GM18499 (cell line): ENCODE data around the gene TWIST1.

Experiments
- ATAC-seq: cut with Tn5 transposase; IDR thresholded peaks from one replicate; pipeline ENCODE4 v1.9.1; 2021; ENCODE audit warnings: moderate number of reproducible peaks; ENCODE audit not compliant: insufficient read depth, unreplicated experiment

The TWIST1 gene

DNA sequence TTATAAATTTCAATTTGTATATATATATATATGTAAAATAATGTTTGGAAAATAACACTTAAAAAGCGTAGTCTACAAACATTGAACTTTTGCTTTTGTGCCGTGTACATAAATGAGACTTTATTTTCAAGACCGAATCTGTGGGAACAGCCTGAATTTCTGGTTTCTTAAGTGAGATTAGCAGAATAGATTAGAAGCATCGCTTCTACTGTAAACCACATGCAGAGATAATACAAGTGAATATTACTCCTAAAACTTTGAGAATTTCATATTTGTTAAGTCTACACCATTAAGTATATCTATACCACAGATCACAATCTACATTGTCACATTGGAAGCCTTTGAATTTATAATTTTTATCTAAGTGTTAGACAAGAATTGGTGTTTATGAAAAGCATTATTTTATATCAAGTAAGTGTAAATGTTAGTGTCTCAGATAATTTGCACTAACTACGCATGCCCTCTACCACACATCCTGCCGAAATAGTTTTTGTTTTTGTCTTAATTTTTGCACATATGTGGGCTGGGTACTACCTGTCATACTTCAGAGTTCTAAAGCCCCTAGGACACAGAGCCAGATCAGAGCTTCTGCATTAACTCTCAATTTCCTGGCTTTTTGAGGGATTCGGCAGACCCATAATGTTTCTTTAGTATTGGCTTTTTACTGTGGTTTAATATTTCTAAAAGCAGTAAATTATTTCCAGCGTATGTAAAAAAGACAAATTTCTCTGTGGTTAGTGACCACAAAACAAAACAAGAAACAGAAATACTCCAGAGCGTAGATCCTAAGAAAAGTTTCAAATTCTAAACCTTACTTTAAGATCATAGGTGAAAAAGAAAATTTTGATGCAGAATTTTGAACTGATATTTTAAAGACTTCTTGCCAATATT is 20.0 kb downstream of the TWIST1 start:
- ATAC-seq: no peak

- no peak for ATAC-seq
Observed at GRCh38 chr7:19095353-19095860, 22.0 kb downstream of the TWIST1 start.

DNA sequence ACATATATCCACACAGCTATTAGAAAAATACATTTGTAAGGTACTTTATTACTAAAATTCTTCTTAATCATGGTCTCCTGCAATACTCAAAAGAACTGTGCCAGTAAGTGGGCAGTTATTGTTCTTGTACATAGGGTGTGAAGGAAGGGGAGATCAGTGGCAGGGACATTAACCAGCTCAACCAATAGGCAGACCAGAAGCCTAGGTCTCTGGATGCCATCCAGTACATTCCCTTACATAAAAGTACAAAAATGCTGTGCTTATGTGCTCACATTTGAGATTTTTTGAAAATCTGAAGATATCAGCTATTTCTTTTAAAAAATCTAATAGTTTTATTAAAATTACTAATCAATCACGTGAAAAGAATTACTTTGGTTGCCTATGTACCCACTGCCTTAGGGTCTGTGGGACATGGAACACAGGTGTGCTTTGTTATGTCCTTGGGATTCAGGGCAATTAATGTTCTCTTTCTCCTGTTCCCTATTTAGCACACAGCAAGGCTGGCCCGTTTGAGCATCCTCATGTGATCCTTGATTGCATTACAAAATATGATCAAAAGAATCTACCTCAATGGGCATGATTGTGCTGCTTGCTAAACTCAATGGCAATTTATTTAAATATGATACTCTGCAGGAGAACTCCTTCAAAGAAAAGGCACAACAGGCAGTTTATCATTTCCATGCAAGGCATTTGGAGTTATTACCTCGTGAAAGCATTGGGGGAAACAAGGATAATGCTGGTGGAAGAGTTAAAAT is 22.7 kb downstream of the TWIST1 start:
- ATAC-seq: no peak

DNA sequence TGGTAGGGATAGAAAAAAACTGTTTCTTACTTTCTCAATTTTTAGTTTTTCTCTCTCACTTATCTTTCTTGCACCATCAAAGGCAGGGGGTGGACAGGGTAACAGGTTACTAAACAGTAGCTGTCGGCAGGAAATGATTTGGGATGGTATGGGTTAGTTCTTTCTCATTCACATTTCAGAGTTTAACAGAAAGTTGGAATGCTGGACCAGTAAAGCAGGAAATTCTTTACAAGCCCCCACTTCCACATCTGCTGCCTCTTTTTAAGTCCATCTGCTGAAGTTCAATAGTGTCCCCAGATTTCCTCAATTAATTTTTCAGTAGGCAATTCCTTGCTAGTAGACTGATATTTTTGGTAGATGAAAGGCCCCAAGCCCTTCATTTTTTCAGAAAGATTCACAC is 23.3 kb downstream of the TWIST1 start:
- no peak for ATAC-seq

GRCh38 chr7:19091550-19092200 is 25.8 kb downstream of the TWIST1 start:
- no peak for ATAC-seq

- no peak for ATAC-seq
Observed at GRCh38 chr7:19090526-19090925, 26.9 kb downstream of the TWIST1 start.

DNA sequence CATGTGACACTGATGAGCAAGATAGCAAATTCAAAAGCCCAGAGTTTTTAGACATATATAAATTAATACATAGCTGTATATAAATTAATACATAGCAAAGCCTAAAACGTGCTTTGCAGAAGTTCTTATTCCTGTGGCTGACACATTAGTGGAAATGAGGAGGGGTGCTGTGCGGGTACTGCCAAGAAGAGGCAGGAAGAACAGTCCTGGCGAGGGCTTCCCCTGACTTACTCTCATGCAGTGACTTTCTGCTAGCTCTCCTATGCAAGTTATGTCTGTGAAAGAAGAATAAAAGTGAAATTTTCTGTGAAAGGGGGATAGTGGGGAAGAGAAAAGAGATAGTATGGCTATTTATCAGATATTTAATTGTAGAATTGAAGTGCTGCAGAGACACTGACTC is 27.6 kb downstream of the TWIST1 start:
- no peak for ATAC-seq

DNA sequence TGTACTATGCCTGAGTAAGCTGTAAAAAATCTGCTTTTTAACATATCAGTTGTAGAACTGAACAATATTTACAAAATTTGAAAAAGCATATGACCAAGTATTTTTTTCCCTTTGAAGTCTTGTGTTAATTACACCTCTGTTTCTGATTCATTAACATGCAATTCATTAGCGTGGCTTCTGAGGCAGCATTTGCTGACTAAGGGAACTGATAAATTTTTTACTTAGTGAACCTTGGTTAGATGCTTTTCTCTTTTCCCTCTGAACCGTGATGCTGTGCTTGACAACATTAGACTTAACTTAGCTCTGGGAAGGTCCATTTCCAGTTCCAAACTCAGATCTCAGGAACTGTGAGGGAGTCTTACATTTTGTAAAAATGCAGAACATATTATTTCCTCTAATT is 28.1 kb downstream of the TWIST1 start:
- no peak for ATAC-seq

GRCh38 chr7:19080093-19080492 is 37.3 kb downstream of the TWIST1 start:
- ATAC-seq: no peak

DNA sequence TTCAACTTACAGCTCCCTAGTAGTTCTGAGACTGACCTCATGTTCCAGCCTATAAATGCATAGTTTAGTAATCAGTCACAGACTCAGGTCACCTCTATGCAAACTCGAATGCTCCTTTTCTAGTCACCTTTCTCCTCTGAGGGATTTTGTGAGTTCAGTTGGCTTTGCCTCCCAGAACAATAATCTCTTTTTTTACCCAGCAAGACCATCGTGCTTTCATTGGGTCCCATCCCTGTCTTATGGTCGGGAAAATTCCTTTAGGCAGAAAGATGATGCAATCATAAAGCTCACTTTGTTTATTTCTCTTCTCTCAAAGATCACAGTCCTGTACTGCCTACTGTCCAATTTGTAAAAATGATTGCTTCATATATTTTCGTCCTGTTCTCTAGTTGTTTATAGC is 38.4 kb downstream of the TWIST1 start:
- ATAC-seq: no peak

GRCh38 chr7:19069842-19070241 is 47.6 kb downstream of the TWIST1 start:
- ATAC-seq: no peak

GRCh38 chr7:19066170-19066569 is 51.3 kb downstream of the TWIST1 start:
- ATAC-seq: no peak
